Right lung (tissue), 5 donors: ENCODE data around the gene POLR1D. TPM values are rescaled to one million over a fixed set of nuclear protein-coding genes. Genes with fewer than 3 reads are reported as not detected.
"Not testable (repeated sequence)": the region's sequence is repeated elsewhere in the genome, so short reads cannot be mapped to it uniquely, and the experiment has no call there.

Source experiments
- DNase-seq, 2 donors: peaks; one replicate each; pipeline ENCODE4 v3.0.0-alpha.2; 2013
- polyA plus RNA-seq, 5 donors: library from polyadenylated mRNA; unstranded; fragments of 120-200 nt; gene quantifications; one replicate each; pipeline versions ENCODE4 v1.2.1 to v1.2.3, GENCODE V29; 2013; ENCODE audit warnings: inconsistent platforms in 1 of 5, low replicate concordance in 1 of 5; ENCODE audit not compliant: insufficient read length in 5 of 5, insufficient read depth in 1 of 5

Gene POLR1D
- polyA plus RNA-seq, 5 donors = 132 to 161 (median 155) TPM

- no peak for DNase-seq
Measured at GRCh38 chr13:27605099-27605498, 16.6 kb upstream of the POLR1D start.

GRCh38 chr13:27605610-27606200 is 16.0 kb upstream of the POLR1D start:
- DNase-seq = no peak

- DNase-seq = no peak
Measured at GRCh38 chr13:27607125-27607524, 14.6 kb upstream of the POLR1D start.

GRCh38 chr13:27613628-27614027 is 8.1 kb upstream of the POLR1D start:
- no peak for DNase-seq

GRCh38 chr13:27617881-27618321 is 3.8 kb upstream of the POLR1D start:
- DNase-seq = no peak

- no peak for DNase-seq
Measured at GRCh38 chr13:27619093-27619727, 2.5 kb upstream of the POLR1D start.

GRCh38 chr13:27619728-27620376 is 1.8 kb upstream of the POLR1D start:
- DNase-seq = peak in 1 of 2 donors; percentile 25

GRCh38 chr13:27620377-27621115 is 1.1 kb upstream of the POLR1D start, which contains the start of gene LNX2:
Gene LNX2 (minus strand): TSS chr13:27620529. CDS start chr13:27581703, 38,826 bp downstream.
- peak; percentile 97 for DNase-seq

- no peak for DNase-seq
Measured at GRCh38 chr13:27621116-27621365, 651 bp upstream of the POLR1D start.

GRCh38 chr13:27622102-27622820 is 569 bp downstream of the POLR1D start:
- no peak for DNase-seq

- no peak for DNase-seq
Measured at GRCh38 chr13:27622881-27623280, 1.2 kb downstream of the POLR1D start.

GRCh38 chr13:27624071-27624470 is 2.4 kb downstream of the POLR1D start:
- no peak for DNase-seq

- no peak for DNase-seq
Measured at GRCh38 chr13:27625839-27626238, 4.1 kb downstream of the POLR1D start.

GRCh38 chr13:27627380-27627779 is 5.7 kb downstream of the POLR1D start:
- no peak for DNase-seq

GRCh38 chr13:27628081-27628480 is 6.4 kb downstream of the POLR1D start:
- no peak for DNase-seq

GRCh38 chr13:27628766-27629165 is 7.1 kb downstream of the POLR1D start:
- DNase-seq = not testable (repeated sequence)

- DNase-seq = no peak
Measured at GRCh38 chr13:27631156-27631555, 9.5 kb downstream of the POLR1D start.

GRCh38 chr13:27631665-27632064 is 10.0 kb downstream of the POLR1D start:
- DNase-seq = no peak

- no peak for DNase-seq
Measured at GRCh38 chr13:27632214-27632613, 10.5 kb downstream of the POLR1D start.

- DNase-seq = no peak
Measured at GRCh38 chr13:27632648-27633047, 11.0 kb downstream of the POLR1D start.

- no peak for DNase-seq
Measured at GRCh38 chr13:27634231-27634630, 12.5 kb downstream of the POLR1D start.

GRCh38 chr13:27634791-27635190 is 13.1 kb downstream of the POLR1D start:
- DNase-seq = no peak
